DOHH2 (cell line): ENCODE results near the gene CEP295NL.

Experiments
- CTCF ChIP-seq: fragments of 200-600 bp; sonication (generic); IDR thresholded peaks from one replicate; pipeline ENCODE4 v1.5.1; 2014; ENCODE audit warnings: antibody characterized with exemption, mild to moderate bottlenecking, low read depth, low read length; ENCODE audit not compliant: poor library complexity, severe bottlenecking
- EZH2phosphoT487 ChIP-seq: fragments of 200-600 bp; sonication (generic); IDR thresholded peaks from 2 replicates; pipeline ENCODE4 v1.6.1; 2017; ENCODE audit warnings: borderline replicate concordance, mild to moderate bottlenecking, antibody characterized with exemption, low read length, moderate library complexity, mixed read lengths

DNA sequence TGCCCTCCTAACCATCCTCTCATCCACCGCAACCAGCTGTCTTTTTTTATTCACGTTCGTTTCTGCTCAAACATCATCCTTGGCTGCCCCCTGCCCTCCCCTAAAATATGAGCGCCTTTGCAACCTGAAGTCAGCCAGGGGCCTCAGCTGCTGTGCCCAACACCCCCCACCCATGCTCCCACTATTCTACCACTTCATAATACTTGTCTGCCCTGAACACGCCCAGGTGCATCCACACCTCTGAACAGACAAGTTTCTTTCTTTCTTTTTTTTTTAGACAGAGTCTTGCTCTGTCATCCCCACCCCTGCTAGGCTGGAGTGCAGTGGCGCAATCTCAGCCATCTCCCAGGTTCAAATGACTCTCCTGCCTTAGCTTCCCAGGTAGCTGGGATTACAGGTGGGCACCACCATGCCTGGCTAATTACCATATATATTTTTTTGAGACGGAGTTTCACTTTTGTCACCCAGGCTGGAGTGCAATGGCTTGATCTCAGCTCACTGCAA, 26.9 kb downstream of the CEP295NL start:
- TF ChIP-seq CTCF: no peak
- no peak for TF ChIP-seq EZH2phosphoT487
